HCEC 1CT (cell line): ENCODE data around the gene KCNIP4.

ENCODE experiments used
- DNase-seq: peaks from one replicate; pipeline ENCODE4 v3.0.0-alpha.2; 2017

KCNIP4 gene

DNA sequence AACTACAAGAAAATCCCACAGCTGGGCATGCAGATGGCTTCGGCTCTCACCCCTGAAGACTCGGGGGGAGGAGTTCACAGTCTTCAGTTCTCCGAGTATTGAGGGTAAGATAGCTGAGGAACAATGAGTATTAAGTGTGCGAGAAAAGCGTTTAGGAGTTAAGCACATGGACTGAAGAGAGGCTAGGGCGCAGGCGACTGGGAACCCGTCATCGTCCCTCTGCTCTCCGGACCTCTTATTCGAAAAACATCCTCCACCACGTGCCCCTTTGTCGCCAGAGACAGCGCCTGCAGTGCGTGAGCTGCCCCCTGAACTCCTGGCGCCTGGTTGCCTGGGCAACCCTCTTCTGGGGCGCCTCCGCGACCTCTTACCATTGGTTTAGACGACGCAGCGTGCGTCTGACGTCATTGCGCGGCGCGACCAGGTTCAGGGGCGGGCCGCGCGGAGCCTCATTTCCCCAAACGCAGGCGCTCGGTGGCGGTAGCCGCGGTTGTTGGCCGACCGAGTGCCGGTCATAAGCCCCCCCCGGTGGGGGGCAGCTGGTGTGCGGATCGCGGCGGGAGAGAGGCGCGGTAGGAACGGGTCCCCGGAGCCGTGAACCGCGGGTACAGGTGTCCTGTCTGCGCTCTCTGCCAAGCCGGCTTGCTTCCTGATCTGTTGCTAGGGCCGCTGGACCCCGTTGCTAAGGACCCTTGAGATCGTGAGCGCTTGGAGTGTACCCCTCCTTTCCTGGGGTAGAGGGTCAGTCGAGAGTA is 1248.4 kb downstream of the KCNIP4 start, which contains the start of gene PACRGL:
PACRGL (plus strand) TSS at position 452 of the 755 bp plus-strand sequence. CDS start 4,024 bp downstream, outside the sequence.
- peak; percentile 88 for DNase-seq

DNA sequence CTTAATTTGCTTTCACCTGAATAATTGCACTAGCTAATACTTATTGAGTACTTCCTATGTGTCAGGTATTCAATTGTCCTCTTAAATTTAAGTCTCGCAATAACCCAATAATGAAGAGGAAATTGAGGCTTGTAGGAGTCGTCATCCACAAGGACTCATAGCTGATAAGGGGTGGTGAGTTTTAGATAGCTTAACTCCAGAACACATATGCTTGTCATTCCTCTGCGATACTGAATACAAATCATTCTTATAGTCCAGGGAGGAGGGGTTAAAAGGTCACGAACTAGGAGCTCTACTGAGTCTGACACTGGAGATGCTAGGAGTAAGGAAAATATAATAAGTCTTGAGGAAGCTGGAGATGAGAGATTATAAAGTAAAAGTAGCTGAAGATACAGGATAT is 1249.8 kb downstream of the KCNIP4 start:
- no peak for DNase-seq

DNA sequence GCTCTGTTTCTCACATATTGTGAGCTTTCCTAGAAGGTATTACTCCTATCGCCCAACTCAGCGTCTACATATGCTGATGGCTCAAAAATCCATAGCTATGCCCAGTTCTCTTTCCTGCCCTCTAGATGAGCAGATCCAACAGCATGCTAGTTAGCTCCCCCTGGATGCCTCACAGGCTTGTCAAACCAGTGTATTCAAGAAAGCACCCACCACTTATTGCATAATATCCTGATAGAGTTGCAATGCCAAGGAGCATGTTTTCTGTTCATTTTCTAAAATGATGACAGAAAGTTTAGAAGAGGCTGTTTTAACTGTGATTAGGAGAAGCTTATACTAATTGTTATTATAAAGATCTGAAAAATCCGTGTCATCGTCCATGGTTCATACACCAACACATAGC is 1250.2 kb downstream of the KCNIP4 start:
- no peak for DNase-seq

DNA sequence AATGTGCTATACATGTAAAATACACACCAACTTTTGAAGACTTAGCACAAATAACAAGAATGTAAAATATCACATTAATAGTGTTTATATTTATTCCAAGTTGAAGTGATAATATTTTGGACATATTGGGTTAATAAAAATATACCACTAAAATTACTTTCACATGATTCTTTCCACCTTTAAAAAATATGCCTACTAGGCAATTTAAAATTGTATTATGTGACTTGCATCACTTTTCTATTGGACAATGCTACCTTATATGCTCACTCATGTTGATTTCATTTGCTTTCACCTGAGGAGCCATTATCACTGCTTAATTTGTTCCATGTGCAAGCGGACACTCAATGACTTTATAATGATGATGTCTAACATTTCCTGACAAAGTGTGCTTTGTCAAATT is 1251.8 kb downstream of the KCNIP4 start:
- DNase-seq, result no peak

DNA sequence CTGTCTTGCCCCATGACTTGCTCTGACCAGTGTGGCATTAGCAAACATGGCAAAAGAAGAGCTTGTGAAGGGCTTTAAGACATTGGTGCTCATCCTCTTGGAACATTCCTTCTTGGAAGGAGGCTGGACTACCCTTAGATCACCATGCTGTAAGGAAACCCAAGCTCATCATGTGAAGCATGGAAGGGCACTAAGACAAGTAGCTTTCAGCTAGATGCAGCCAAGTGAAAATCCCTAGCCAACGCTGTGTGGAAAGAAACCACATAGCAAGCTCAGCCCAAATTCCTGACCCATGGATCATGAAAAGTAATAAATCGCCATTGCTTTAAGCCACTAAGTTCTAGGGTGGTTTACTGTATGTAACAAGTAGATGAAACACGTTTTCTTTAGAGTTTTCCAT is 1260.7 kb downstream of the KCNIP4 start:
- DNase-seq, result peak; percentile 37

DNA sequence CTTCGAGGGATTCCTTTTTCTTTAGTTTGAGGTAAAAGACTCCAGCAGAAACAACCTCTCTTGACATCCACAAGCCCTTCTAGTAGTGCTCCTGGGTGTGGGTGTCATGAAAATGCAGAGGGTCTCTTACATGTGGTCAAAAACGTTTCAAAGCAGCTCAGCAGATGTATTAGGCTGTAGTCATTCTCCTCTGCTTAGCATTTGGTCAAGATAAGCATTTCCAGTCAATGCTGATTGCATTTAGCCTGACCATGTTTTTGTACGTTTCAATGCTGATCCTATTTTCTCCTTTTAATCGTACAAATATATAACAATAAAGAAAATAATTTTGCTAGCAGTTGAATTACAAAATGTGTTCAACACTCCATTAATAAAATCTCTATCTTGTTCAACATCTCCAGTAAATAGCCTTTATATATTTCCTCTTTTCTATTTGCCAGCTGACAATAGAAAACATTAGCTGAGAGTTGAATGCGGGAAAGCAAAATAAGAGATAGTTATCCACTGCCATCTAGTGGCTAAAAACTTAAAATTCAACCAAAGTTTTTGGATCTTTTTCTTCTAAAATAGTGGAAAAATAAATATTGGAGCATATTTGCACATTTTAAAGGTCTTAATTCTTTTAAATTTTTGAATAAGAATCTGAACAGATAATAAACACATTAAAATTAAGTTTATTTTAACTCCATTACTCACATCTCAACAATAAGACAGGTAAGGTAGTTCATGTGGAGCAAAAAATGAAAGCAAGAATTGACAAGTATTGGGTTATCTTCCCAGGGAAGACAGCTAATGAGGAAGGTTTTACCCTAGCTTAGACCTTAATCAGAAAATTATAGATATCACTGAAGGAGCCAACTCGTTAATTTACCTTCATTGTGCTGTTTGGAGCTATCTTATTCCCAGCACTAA is 1263.5 kb downstream of the KCNIP4 start:
- peak; percentile 4 for DNase-seq

DNA sequence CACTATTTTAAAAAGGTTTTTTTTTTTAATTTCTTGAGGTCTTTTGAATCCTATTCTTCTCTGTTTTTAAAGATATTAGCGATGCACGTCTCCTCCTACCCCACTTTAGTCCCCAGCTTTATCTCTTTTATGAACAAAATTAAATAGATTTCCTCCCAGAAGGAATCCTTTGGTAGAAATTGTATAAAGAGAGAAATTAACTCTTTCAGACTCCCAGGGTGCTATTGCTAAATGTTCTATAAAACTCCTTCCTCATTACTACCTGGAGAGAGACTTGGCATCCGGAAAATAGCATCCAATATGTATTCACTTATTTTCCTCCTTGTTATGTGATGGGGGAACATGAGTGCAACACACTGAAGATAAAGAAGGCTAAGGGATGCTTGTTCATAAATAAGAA is 1264.8 kb downstream of the KCNIP4 start:
- DNase-seq, result no peak

DNA sequence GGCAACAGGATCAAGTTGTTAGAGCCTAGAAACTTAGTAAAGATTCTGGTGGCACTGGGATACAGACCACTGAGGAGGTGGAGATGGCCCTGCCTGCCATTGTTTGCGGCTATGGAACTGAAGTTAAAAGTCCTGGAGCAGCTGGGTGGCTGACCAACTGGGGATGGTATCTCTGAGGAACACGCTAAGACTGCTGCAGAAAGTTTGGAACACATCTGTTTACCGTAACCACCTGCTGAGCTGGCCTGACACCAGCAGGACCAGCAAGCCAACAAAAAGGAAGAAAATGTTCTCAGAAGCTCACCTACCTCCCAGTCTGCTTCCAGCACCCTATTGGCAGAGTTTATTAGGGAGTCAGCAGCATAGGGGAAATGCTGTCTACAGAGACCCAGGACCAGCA is 1265.7 kb downstream of the KCNIP4 start:
- DNase-seq, result no peak

DNA sequence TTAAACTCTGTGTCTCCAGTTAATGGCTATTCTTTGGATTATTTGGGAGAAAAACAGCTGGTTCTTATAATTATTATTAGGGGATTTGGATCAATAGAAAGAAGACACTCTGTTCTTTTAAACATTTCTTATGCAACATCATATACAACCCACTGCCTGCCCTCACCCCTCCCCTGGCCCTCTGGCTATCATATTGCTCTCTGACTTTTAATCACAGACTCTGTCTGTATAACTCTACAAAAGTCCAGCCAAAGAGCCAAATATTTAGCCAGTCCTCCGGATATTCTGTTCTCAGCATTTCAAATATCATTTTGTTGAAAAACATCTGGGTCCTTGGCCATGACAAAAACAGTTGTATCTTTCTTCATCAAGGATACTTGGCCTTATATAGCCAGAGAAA is 1267.3 kb downstream of the KCNIP4 start:
- DNase-seq, result no peak

DNA sequence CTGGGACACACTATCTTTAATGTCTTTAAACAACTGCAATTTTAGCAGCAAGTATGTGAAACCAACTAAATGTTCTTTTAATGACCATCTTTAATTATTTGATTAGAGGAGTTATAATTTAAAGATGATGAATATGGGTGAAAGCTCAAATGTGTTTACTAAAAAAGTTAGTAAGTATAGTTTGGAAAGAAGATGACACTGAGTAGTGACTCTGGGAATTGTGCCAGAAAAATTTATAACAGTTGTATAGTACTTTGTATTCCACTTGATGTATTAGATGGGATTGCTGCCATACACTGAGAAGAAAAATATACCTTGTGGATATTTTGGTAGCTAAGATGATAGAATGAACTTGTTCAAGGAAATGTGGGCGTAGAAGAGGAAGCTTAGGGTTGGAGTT is 1267.8 kb downstream of the KCNIP4 start:
- DNase-seq, result no peak

DNA sequence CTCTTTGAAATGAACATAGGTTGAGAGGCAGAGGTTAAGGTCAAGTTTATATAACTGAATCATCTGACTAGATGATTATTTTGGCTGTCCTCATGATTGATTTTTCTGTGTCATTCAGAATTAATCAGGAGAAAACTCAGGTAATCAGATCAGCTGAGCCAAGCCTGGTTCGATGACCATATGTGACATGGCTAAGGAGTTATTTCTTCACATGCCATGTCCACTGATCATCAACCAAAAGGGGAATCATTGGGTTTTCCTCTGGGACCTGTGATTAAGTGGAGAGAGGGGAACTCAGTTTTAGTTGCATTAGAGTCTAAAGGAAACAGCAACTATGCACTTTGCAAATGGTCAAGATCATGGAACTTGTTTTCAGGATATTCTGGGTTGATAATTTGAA is 1268.6 kb downstream of the KCNIP4 start:
- DNase-seq, result no peak
